Measurements from ENCODE around the gene RPL6. TPM values are rescaled to one million over a fixed set of nuclear protein-coding genes. Genes with fewer than 3 reads are reported as not detected.
"Not testable (repeated sequence)": the region's sequence is repeated elsewhere in the genome, so short reads cannot be mapped to it uniquely, and the experiment has no call there.

Gene RPL6
- total RNA-seq: 1,000 to 10,000 TPM; 1,571 to 1,840 (median 1,826) TPM

DNA sequence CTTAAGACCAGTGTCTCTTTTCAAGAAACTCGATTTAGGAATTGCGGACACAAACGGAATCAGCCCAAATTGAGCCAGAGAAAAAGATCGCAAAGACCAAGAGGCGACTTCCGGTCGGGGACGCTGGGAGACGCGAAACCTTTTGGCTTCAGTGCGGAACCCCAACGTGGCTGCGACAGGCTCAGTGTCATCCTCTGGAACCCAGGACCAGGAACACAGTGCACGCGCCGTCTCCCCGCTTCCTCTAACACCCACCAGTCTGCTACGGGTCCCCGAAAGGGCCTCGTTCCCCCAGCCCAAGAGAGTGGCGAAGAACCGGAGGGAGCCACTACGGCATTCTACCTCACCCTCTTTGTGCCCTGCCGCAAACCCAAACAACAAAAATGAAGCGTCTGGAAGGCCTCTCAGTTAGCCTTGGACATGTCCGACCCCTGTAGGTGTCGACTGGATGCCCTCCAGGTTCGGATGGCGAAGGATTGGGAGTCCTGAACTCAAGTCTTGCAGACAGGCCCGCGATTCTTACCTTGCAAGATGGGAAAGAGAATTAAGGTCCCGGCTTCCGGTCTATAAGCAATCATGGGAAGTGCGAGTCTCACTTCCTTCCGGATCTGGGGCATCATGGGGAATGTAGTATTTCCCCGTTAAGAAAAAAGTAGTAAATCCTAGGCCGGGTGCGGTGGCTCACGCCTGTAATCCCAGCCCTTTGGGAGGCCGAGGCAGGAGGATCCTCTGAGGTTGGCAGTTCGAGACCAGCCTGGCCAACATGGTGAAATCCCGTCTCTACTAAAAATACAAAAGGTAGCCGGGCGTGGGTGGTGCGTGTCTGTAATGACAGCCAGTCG lies at the start of gene RPL6:
TSS of gene RPL6 (minus strand) at position 542 of the 842 bp plus-strand sequence. CDS start 949 bp downstream, outside the sequence.
- TF ChIP-seq, protein P1, sequence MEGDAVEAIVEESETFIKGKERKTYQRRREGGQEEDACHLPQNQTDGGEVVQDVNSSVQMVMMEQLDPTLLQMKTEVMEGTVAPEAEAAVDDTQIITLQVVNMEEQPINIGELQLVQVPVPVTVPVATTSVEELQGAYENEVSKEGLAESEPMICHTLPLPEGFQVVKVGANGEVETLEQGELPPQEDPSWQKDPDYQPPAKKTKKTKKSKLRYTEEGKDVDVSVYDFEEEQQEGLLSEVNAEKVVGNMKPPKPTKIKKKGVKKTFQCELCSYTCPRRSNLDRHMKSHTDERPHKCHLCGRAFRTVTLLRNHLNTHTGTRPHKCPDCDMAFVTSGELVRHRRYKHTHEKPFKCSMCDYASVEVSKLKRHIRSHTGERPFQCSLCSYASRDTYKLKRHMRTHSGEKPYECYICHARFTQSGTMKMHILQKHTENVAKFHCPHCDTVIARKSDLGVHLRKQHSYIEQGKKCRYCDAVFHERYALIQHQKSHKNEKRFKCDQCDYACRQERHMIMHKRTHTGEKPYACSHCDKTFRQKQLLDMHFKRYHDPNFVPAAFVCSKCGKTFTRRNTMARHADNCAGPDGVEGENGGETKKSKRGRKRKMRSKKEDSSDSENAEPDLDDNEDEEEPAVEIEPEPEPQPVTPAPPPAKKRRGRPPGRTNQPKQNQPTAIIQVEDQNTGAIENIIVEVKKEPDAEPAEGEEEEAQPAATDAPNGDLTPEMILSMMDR (IDR thresholded peaks at IDR 0.05): no peak
- TF ChIP-seq POLR2A (IDR thresholded peaks at IDR 0.05): peak; percentile 58
- peak; percentile 97 to 99 (median 97) for TF ChIP-seq POLR2AphosphoS5 (IDR thresholded peaks at IDR 0.05)
- peak; percentile 75 to 82 for DNase-seq (ENCODE audit: low spot score in 2 of 2)
- H3K27me3 ChIP-seq: no peaks in the 10 kb centered on the region
- no peaks in the 10 kb centered on the region for H3K9me3 ChIP-seq
- peaks cover 14% of the 10 kb centered on the region for H3K36me3 ChIP-seq
- no peaks in the 10 kb centered on the region for H3K4me1 ChIP-seq
- H3K4me3 ChIP-seq: peak within 1 kb of the TSS; percentile 72 to 90 (median 73)
- intact Hi-C loops (cut with DNase I; ENCODE audit: low total_unique reads): no loop called here
- peak within 1 kb of the TSS; percentile 94 to 96 for H3K27ac ChIP-seq

DNA sequence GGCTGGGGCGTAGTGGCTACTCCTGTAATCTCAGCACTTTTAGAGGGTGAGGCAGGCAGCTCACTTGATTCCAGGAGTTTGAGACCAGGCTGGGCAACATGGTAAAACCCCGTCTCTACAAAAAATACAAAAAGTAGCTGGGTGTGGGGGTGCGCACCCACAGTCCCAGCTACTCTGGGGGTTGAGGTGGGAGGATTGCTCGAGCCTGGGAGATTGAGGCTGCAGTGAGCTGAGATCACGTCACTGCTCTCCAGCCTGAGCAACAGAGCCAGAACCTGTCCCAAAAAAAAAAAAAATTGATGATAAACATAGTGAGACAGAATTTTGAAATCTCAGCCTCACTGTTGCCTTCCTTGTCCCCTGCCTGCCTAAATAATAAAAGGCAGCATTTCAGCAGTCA lies 49.3 kb upstream of the RPL6 start:
- no peaks in the 10 kb centered on the region for H3K27me3 ChIP-seq
- intact Hi-C loops (cut with DNase I; ENCODE audit: low total_unique reads): no loop called here
- no peak overlapping the region for H3K4me3 ChIP-seq
- TF ChIP-seq POLR2A (IDR thresholded peaks at IDR 0.05) (no peak), POLR2AphosphoS5 (IDR thresholded peaks at IDR 0.05) (no peak)
- TF ChIP-seq, protein P1 (IDR thresholded peaks at IDR 0.05): no peak
- no peaks in the 10 kb centered on the region for H3K36me3 ChIP-seq
- no peak for DNase-seq (ENCODE audit: low spot score in 2 of 2)
- no peaks in the 10 kb centered on the region for H3K4me1 ChIP-seq
- no peak overlapping the region for H3K27ac ChIP-seq
- H3K9me3 ChIP-seq: no peaks in the 10 kb centered on the region

DNA sequence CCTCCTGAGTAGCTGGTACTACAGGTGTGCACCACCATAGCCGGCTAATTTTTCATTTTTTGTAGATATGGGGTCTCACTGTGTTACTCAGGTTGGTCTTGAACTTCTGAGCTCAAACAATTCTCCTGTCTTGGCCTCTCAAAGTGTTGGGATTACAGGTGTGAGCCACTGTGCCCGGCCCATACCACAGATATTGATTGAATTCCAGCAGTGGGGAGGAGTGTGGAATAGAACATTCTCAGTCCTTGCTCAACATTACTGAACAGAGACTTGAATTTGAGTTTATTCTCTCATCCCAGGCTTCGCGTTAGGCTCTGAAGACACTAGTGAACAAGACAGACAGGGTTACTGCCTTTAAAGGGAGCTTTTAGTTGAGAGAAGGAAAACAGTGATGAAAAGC lies 48.9 kb upstream of the RPL6 start:
- no peaks in the 10 kb centered on the region for H3K36me3 ChIP-seq
- H3K27ac ChIP-seq: no peak overlapping the region
- intact Hi-C loops (cut with DNase I; ENCODE audit: low total_unique reads): no loop called here
- H3K9me3 ChIP-seq: no peaks in the 10 kb centered on the region
- H3K4me1 ChIP-seq: no peaks in the 10 kb centered on the region
- no peak for DNase-seq (ENCODE audit: low spot score in 2 of 2)
- H3K27me3 ChIP-seq: no peaks in the 10 kb centered on the region
- TF ChIP-seq, protein P1 (IDR thresholded peaks at IDR 0.05): no peak
- TF ChIP-seq POLR2AphosphoS5 (IDR thresholded peaks at IDR 0.05): no peak
- no peak for TF ChIP-seq POLR2A (IDR thresholded peaks at IDR 0.05)
- no peak overlapping the region for H3K4me3 ChIP-seq

DNA sequence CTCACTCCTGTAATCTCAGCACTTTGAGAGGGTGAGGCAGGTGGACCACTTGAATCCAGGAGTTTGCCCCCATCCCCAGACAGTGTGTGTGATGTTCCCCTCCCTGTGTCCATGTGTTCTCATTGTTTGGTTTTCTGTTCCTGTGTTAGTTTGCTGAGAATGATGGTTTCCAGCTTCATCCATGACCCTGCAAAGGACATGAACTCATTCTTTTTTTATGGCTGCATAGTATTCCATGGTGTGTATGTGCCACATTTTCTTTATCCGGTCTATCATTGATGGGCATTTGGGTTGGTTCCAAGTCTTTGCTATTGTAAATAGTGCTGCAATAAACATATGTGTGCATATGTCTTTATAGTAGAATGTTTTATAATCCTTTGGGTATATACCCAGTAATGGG lies 47.7 kb upstream of the RPL6 start:
- H3K27me3 ChIP-seq; H3K27ac ChIP-seq; DNase-seq (ENCODE audit: low spot score in 2 of 2); intact Hi-C loops (cut with DNase I; ENCODE audit: low total_unique reads); H3K4me1 ChIP-seq; H3K4me3 ChIP-seq; H3K36me3 ChIP-seq; H3K9me3 ChIP-seq: not testable (repeated sequence)

DNA sequence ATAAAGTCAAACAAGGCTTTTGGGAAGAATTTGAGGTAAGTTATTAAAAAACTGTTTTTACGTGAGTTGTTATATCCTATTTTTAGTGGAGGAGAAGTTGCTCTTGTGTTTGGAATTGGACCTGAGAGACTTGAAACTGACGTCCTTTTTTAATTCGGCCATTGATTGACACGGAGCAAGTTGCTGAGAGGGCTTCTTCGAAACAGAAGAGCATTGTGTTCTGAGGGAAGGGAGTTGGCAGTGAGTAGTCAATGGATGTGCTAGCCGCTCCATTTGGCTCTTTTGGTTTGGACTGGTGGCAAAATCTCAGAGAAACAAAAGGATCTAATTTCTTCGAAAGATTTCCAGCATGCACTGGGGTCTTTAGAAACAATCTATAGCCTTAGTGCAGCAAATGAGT lies 46.6 kb upstream of the RPL6 start:
- TF ChIP-seq POLR2A (IDR thresholded peaks at IDR 0.05) (no peak), POLR2AphosphoS5 (IDR thresholded peaks at IDR 0.05) (no peak)
- TF ChIP-seq, protein P1 (IDR thresholded peaks at IDR 0.05): no peak
- Histone ChIP-seq H3K36me3 (no peaks in the 10 kb centered on the region), H3K4me1 (no peaks in the 10 kb centered on the region), H3K4me3 (no peak overlapping the region), H3K27me3 (no peaks in the 10 kb centered on the region), H3K27ac (no peak overlapping the region), H3K9me3 (no peaks in the 10 kb centered on the region)
- DNase-seq (ENCODE audit: low spot score in 2 of 2): no peak
- intact Hi-C loops (cut with DNase I; ENCODE audit: low total_unique reads): no loop called here
